GM04503 (cell line): ENCODE results near the gene FAM120B.
"Not testable (repeated sequence)": the region's sequence is repeated elsewhere in the genome, so short reads cannot be mapped to it uniquely, and the experiment has no call there.

ENCODE experiments used
- DNase-seq: peaks from one replicate; pipeline ENCODE4 v3.0.0-alpha.2; 2012; ENCODE audit warnings: low read depth

Gene FAM120B

DNA sequence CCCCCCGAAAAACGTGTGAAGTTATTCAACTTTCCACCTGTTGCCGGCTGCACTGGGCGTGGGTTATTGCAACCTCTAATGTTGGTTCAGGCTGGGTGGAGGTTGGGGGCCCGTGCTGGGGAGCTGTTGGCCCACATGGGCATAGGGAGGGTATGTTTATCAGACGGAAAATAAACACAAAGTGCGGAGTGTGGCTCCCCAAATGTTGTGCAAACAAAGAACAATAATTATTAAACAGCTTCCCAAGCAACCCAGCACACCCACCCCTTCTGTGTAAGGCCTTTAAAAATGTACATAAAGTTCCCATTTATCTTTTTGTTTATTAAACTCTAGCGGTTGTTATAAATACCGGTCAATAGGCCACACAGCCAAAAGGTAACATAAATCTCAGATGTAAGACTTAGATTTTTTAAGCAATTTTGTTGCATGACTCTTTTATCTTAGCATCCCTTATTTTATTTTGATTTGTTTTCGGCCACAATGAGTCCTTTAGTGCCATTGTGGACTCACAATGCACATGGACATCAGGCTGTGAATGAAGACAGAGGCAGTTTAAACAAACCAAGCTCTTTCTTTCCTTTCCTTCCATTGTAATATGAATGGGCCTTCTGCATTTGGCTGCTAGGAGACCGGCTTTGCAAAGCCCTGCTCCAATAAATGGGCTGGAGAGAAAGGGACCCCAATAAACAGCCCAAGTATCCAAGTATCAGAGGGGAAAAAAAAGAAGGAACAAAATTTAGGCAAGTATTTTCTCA is 8.8 kb upstream of the FAM120B start:
- no peak for DNase-seq

DNA sequence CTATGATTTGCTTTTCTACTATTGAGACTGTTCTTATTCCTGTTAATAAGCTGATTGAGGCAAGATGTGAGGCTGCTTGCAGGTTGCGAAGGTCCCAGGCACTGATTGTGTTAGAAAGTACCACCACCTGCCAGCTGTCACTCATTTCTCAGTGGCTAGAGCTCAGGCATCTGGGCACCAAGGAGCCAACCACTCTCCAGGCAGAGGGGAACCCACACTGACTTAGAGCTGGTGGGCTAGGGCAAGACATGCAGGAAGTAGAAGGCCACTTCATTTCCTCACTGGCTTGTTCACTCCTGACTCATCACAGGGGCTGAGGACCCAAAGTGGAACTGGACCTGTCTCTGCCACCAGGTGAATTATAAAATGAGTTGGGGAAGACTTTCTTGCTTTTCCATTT is 7.9 kb upstream of the FAM120B start:
- DNase-seq, result no peak

DNA sequence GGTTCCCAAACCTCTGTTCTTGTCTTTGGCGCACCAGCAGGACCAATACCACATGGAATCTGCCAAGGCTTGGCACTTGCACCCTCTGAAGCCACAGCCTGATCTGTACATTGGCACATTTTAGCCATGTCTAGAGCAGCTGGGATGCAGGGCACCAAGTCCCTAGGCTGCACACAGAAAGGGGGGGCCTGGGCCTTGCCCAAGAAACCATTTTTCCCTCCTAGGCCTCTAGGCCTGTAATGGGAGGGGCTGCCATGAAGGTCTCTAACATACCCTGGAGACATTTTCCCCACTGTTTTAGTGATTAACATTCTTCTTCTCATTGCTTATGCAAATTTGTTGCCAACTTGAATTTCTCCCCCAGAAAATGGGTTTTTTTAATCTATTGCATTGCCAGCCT is 5.4 kb upstream of the FAM120B start:
- no peak for DNase-seq

DNA sequence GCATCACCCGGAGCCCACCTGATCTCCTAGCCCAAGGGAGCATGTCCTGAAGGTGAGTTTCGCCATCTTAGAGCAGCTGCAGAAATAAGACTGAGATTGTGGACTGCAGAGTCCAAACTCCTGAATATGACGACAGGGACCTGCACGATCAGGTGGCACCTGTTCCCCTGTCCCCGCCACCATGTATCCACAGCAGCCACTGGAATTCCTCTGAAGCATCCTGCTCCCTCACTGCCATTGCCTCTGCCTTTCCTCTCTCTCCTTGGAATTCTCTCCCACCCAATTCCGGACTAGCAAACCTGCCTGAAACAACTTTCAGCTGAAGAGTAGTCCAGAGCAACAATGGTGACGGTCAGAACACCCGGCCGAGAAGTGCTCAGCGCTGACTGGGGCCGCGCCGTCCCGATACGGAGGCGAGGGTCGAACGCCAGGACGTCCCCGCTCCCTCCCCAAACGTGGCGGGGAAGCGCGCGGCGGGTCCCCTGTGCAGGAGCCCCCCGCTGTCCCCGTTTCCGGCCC is 694 bp upstream of the FAM120B start:
- no peak for DNase-seq

DNA sequence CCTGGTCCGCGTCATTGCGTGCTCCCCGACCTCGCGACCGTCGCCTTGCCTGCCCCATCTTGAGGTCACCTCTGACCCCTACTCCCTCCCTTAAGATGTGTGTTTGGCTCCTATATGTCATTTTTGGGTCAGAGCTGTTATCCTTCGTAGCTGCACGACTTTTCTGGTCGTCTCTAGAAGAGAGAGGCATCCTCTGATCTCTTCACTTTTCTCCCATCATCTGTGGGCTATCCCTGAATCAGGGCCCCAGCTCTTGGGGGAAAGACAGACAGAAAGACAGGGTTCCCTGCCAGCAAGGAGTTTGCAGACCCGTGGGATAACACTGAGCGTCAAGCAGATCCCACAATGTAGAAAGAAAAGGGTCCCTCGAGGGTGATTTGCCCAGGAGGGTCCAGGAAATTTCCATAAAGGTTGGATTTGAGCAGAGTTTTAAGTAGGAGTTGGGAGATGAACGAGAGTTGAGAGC is 555 bp downstream of the FAM120B start:
- DNase-seq, result no peak

DNA sequence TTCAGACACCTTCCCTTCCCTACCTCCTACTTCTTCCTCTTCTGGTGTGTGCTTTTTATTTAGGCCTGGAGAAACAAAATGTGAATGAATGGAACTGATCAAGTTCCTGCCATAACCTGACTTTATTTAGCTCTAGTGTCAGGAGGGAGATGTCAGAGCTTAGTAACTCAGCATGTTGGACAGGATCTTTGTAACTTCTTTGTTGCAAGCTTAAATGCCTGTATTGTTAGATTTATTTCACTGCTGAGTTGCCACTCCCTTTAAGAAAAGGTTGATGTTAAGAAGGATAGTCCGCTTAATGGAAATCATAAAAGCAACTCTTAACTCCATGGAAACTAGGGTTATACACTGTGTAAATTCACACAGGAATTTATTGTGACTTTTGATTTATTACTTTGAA is 2.2 kb downstream of the FAM120B start:
- DNase-seq, result no peak

DNA sequence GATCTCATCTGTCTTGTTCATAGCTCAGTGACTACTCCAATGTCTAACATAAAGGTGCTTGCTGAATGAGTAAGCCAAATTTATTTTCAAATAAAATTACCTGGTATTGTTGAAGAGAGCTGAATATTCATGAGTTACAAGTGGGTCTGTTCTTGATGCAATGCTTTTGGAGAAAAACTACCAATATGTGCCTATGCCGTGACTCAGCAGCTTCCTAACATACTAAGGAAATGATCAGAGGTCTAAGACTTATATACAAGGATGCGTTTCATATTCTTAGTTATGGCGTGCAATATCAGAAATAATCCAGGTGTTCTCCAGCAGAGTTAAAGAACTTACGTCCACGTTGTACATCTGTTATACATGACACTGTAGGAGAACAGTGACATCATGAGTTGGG is 5.1 kb downstream of the FAM120B start:
- no peak for DNase-seq

DNA sequence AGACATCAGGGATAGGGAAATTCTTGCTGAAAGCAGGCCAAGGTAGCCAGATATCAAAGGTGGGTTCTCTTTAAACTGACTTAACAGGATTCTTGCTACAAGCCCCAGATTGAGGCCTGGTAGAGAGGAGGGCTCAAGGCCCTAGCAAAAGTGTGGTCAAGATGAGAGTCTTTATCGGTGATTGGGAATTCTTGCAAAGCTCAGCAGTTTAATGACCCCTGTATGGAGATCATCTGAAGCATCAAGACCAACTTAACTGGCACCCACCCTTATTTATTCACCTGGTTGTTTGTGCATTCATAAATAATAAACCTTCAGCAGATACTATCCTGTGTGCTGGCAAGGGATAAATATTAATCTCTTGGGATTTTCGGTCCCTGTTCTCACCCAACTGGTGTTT is 6.3 kb downstream of the FAM120B start:
- no peak for DNase-seq

DNA sequence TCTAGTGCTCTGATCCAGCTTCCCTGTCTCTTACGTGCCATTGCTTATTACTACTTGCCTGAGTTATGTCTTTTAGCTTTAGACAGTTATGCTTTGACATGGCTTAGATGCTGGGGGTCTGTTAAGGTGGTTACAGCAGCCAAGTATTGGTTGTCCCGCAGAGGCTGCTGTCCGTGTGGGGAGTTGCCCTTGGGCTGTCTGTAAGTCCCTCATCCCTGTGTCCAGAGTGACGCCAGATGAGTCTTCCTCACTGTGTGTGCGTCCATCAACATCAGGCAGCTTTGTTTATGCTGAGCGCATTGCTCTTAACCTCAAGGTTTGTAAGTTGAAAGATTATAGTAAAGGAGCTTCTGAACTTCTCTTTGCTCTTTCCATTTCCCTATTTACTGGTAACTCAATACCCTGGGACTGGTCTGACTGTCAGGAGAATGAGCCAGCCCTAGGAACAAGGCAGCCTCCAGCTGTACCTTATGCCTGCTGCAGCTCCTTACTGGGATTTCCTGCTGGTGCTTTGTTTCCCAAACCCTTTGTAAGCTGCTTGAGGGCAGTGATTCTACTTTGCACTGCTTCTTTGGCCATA is 7.2 kb downstream of the FAM120B start:
- no peak for DNase-seq

DNA sequence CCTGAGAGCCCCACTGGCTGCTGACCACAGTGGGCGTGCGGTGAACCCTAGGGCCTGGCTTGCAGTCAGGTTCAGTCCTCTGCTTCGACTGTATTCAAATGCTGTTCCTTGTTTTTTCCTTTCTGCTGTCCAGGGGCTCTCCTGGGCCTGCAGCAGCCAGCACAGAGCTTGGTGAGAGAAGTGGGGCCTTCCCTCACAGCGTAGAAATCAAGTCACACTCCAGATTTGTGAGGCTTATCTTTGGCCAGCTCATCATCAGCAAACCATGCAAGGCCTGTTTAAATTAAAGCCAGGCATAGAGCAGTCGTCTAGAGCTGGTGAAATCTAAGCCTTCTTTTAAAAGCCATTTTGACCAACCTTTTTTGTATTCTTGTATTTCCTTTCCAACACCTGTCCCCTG is 8.4 kb downstream of the FAM120B start:
- DNase-seq, result no peak

DNA sequence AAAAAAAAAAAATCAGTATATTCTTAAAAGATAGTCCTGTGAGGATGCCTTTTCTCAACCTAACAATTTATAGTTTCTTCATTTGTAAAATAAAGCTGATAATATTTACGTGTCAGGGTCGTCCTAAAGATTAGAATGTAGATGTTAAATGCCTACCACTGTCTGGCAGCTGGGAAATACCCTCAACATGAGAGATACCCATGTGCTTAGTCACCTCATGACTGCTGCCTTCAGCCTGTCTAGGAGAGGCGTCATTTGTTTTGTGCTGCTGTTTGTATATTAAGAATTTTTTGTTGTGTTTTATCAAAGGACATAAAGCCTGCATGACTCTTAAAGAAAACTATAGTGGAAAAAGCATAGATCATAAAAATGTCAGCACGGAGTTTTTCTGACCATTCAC is 9.5 kb downstream of the FAM120B start:
- DNase-seq, result no peak

DNA sequence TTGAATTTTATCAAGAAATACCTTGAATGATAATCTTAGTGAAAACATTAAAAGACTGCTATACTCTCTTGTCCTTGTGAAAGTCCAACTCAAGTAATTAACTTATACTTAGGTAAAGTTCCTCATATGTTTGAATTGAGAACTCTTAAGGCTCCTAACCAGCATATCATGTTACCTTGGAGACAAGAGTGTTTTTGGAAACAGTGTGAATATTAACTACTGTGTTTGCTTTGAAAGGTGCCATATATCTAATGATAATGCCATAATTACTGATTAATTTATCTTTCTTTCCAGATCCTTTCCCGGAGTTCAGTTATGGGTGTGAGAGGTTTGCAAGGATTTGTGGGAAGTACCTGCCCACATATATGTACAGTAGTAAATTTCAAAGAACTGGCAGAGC is 10.5 kb downstream of the FAM120B start:
- DNase-seq, result no peak

DNA sequence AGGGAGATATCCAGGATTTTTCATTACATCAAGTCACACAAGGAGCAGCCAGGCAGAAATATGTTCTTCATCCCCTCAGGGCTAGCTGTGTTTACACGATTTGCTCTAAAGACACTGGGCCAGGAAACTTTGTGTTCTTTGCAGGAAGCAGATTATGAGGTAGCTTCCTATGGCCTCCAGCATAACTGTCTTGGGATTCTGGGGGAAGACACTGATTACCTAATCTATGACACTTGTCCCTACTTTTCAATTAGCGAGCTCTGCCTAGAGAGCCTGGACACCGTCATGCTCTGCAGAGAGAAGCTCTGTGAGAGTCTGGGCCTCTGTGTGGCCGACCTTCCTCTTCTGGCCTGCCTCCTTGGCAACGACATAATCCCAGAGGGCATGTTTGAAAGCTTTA is 11.2 kb downstream of the FAM120B start:
- DNase-seq, result no peak

DNA sequence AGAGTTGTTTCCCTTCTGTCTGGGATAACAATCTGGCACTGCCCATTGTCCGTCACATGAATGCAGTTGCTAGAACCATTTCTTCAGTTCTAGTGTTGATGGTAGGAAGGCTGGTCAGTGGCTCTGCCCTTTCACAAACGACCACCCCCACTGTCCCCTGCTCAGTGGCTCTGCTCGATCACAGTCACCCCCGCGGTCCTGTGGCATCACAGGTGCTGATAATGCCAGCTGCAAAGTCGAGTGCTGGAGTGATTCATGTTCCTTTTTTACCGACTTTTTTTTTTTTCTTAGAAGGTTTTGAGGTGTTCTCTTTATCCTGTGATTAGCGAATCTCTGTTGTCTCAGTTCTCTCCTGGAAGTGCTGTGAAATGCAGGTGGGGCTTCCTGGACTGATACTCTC is 22.8 kb downstream of the FAM120B start:
- no peak for DNase-seq

DNA sequence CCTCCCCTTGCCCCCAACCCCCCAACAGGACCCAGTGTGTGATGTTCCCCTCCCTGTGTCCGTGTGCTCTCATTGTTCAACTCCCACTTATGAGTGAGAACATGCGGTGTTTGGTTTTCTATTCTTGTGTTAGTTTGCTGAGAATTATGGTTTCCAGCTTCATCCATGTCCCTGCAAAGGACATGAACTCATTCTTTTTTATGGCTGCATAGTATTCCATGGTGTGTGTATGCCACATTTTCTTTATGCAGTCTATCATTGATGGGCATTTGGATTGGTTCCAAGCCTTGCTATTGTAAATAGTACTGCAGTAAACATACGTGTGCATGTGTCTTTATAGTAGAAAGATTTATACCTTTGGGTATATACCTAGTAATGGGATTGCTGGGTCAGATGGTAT is 28.6 kb downstream of the FAM120B start:
- DNase-seq, result not testable (repeated sequence)

DNA sequence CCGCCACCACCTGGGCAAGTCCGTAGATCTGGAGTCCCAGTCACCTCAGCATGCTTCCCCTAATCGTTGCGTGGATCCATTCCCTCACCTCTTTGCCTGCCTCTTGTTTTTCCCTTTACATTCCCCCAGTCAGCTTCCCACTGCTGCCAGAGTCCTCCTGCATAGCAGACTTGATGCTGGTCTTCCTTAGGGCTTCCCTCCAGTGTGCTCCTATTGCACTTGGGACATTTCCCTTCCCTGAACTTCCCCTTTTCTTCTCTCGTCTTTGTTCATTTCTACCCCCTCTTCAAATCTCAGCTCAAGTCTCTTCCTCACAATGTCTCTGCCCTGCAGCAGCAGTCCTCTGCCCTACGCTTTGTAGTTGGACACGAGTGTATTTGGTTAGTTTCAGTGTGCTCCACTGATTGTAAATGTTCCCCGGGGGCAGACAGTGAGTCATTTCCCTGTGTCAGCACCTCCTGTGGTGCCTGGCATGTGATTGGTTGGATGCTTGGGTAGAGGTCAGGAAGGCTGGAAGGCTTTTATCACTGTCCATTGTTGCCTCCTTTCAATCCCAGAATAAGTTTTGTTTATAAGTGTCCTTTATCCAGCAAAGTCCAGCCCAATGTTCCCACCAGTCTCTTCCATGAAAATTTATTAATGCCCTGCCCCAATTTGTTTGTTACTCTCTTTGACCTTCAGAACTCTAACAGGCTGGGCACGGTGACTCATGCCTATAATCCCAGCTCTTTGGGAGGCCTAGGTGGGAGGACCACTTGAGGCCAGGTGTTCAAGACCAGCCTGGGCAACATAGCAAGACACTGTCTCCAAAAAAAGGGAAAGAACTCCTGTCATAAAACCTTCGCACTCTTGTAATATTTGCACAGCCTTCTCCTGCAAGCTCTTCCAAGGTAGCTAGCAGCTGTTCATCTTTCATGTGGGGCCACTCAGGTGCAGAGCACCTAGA is 38.3 kb downstream of the FAM120B start:
- DNase-seq, result peak; percentile 26

DNA sequence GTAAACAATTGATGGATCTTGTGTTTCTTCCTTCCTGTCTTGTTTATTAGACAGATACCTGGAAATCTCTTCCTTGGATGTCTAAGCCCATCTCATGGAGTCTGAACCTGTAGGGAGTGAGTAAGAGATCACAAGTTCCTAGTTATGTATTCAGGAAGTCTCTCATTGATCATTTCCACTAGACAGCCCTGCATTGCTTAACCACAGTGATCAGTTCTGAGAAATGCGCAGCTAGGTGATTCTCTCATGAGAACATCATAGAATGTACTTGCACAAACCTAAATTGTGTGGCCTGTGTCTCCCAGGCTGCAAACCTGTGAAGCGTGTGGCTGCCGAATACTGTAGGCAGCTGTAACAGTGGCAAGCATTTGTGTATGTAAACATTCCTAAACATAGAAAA is 39.1 kb downstream of the FAM120B start:
- DNase-seq, result no peak

DNA sequence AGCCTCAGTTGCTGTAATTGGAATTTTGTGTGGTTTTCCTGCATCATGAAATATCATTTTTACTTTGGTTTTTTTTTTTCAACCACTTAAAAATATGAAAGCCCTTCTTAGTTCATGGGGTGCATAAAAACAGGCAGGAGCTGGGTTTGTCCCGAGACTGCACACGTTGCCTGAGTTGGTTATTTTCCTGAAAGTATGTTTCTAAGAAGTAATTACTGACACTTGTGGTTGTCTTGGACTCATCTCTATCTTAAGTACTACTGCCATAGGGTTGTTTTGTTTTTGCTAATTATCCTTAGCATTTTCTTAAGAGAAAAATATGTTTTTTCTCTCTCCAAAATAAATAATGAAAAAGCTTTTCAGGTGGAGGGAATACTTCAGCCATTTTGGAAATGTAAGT is 40.1 kb downstream of the FAM120B start:
- DNase-seq, result no peak

DNA sequence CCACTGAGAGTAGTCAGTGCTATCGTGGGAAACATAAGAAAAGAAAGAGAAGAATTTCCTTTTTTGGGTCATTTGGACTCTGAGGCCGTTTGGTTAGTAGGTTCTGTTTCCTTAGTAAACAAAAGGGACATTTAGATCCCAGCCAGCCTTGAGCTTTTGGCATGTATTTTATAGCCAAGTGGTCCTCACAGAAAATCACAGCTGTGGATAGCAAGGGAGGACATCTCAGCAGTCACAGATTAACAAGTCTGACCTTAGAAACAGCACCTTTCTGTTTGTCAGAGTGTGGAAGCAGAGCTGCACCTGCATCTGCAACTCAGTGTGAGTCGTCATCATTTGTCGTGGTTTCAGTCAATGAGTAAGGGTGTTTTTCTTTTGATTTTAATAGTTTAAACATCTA is 40.5 kb downstream of the FAM120B start:
- DNase-seq, result no peak

DNA sequence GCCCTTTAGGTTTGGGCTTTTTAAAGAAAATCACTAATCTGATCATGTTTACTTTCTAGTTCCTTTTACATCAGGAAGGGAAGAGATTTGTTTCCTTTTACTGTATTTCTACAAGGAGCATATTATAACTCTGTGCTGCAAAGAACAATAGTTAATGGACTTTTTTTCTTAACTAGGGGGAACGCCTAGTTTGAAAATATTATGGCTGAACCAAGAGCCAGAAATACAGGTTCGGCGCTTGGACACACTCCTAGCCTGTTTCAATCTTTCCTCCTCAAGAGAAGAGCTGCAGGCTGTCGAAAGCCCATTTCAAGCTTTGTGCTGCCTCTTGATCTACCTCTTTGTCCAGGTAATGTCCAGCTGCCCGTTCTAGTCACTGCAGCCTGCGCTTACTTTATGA is 41.4 kb downstream of the FAM120B start:
- no peak for DNase-seq

DNA sequence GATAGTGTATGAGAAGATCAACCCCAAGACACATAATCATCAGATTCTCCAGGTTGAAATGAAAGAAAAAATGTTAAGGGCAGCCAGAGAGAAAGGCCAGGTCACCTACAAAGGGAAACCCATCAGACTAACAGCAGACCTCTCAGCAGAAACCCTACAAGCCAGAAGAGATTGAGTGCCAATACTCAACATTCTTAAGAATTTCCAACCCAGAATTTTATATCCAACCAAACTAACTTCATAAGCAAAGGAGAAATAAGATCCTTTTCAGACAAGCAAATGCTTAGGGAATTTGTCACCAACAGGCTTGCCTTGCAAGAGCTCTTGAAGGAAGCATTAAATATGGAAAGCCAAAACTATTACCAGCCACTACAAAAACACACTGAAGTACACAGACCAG is 44.9 kb downstream of the FAM120B start:
- not testable (repeated sequence) for DNase-seq

DNA sequence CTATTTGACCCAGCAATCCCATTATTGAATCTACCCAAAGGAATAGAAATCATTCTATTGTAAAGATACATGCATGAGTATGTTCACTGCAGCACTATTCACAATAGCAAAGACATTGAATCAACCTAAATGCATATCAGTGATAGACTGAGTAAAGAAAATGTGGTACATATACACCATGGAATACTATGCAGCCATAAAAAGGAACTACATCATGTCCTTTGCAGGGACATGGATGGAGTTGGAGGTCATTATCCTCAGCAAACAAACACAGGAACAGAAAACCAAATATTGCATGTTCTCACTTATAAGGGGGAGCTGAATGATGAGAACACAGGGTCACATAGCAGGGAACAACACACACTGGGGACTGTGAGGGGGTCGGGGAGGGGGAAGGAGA is 48.6 kb downstream of the FAM120B start:
- DNase-seq, result not testable (repeated sequence)

DNA sequence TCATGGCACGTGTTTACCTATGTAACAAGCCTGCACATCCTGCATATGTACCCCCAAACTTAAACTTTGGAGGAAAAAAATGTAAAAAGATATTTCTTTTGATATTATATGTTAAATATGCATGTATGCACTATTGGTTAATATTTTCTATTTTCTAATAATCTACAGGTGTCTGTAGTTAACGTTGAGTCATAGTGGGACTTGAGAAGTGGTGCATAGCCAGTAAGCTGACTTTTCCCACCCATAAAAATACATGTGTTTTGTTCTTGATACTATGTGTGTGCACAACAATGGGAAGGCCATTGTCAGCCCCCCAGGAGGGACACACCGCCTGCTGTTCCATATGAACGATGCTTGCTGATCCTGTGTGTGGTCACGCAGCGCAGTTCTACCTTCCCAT is 49.1 kb downstream of the FAM120B start:
- DNase-seq, result no peak
